PFSK-1 (cell line): ENCODE results near the gene MBD6.

Source experiments
- FOXP2 ChIP-seq: optimal IDR thresholded peaks from 2 replicates; pipeline ENCODE3; 2011; ENCODE audit warnings: borderline replicate concordance, control low read depth, inconsistent platforms; ENCODE audit not compliant: insufficient read depth; ENCODE audit errors: extremely low read length, extremely low read depth
- POLR2AphosphoS5 ChIP-seq: IDR thresholded peaks from 2 replicates; pipeline ENCODE4 v1.6.1; 2012; ENCODE audit warnings: low read depth, mild to moderate bottlenecking, control low read depth, low read length, moderate library complexity
- REST ChIP-seq, 2 experiments: IDR thresholded peaks; 2 replicates each; pipeline versions ENCODE4 v1.6.1 to v1.8.0; 2011 to 2012; ENCODE audit warnings: low read depth in 2 of 2, low read length in 2 of 2, control low read depth in 1 of 2, inconsistent platforms in 1 of 2, mild to moderate bottlenecking in 1 of 2, moderate library complexity in 1 of 2; ENCODE audit not compliant: insufficient read depth in 1 of 2
- SIN3A ChIP-seq: IDR thresholded peaks from 2 replicates; pipeline ENCODE4 v1.6.1; 2012; ENCODE audit warnings: mild to moderate bottlenecking, low read length, moderate library complexity, borderline replicate concordance; ENCODE audit not compliant: insufficient read depth
- TAF1 ChIP-seq: IDR thresholded peaks from 2 replicates; pipeline ENCODE4 v1.6.1; 2012; ENCODE audit warnings: low read length, control low read depth, borderline replicate concordance; ENCODE audit not compliant: insufficient read depth

The MBD6 gene

GRCh38 chr12:57475271-57476161, 47.1 kb upstream of the MBD6 start:
- TF ChIP-seq SIN3A (no peak), REST (IDR thresholded peaks at IDR 0.05; ENCODE audit: insufficient read depth in 1 of 2, low read depth in 2 of 2, low read length in 2 of 2) (no peak), POLR2AphosphoS5 (no peak), FOXP2 (no peak), TAF1 (no peak)

GRCh38 chr12:57476162-57476992, 46.2 kb upstream of the MBD6 start:
- TF ChIP-seq FOXP2 = no peak
- no peak for TF ChIP-seq TAF1
- no peak for TF ChIP-seq POLR2AphosphoS5
- TF ChIP-seq REST (IDR thresholded peaks at IDR 0.05; ENCODE audit: insufficient read depth in 1 of 2, low read depth in 2 of 2, low read length in 2 of 2) = no peak
- no peak for TF ChIP-seq SIN3A

- TF ChIP-seq TAF1 = no peak
- TF ChIP-seq FOXP2 = no peak
These were observed 45.5 kb upstream of the MBD6 start for GRCh38 chr12:57476993-57477709.

- TF ChIP-seq SIN3A (peak; percentile 19; the same call in 1 of the 2 replicates), TAF1 (no peak), FOXP2 (peak; percentile 42), POLR2AphosphoS5 (no peak)
These were observed 44.6 kb upstream of the MBD6 start for GRCh38 chr12:57477710-57478681.

GRCh38 chr12:57479043-57479375, 43.6 kb upstream of the MBD6 start:
- TF ChIP-seq TAF1 (no peak), FOXP2 (no peak), SIN3A (no peak), REST (IDR thresholded peaks at IDR 0.05; ENCODE audit: insufficient read depth in 1 of 2, low read depth in 2 of 2, low read length in 2 of 2) (no peak)
